MM.1S (cell line): ENCODE results near the gene BMPR2.

Experiments used
- DNase-seq: peaks from one replicate; pipeline ENCODE4 v3.0.0-alpha.2; 2015
- H2AFZ ChIP-seq: fragments of 300-600 bp; sonication (generic); 2 replicates; pipeline ENCODE4 v1.6.0; 2016; ENCODE audit warnings: antibody characterized with exemption, low read length
- H3F3A ChIP-seq: fragments of 300-600 bp; sonication (generic); 2 replicates; pipeline ENCODE4 v1.6.1; 2016; ENCODE audit warnings: mild to moderate bottlenecking, antibody characterized with exemption, low read length, moderate library complexity, mixed read lengths; ENCODE audit not compliant: insufficient read depth
- H3K27ac ChIP-seq: fragments of 300-600 bp; sonication (generic); 2 replicates; pipeline ENCODE4 v1.5.1; 2016; ENCODE audit warnings: mild to moderate bottlenecking, low read length
- H3K27me3 ChIP-seq: fragments of 300-600 bp; sonication (generic); replicated peaks from 2 replicates; pipeline ENCODE4 v1.6.0; 2016; ENCODE audit warnings: low read length; ENCODE audit not compliant: insufficient read depth
- H3K36me3 ChIP-seq: fragments of 300-600 bp; sonication (generic); replicated peaks from 2 replicates; pipeline ENCODE4 v1.6.1; 2016; ENCODE audit warnings: mild to moderate bottlenecking, low read length, mixed read lengths; ENCODE audit not compliant: insufficient read depth
- H3K4me1 ChIP-seq: fragments of 300-600 bp; sonication (generic); 2 replicates; pipeline ENCODE4 v1.6.1; 2016; ENCODE audit warnings: low read length, mixed read lengths
- H3K4me2 ChIP-seq: fragments of 300-600 bp; sonication (generic); 2 replicates; pipeline ENCODE4 v1.6.0; 2016; ENCODE audit warnings: low read depth, low read length
- H3K4me3 ChIP-seq: fragments of 300-600 bp; sonication (generic); 2 replicates; pipeline ENCODE4 v1.5.1; 2016; ENCODE audit warnings: low read length, mixed read lengths
- H3K79me2 ChIP-seq: fragments of 300-600 bp; sonication (generic); 2 replicates; pipeline ENCODE4 v1.6.1; 2016; ENCODE audit warnings: mixed run types, low read length, mixed read lengths
- H3K9ac ChIP-seq: fragments of 300-600 bp; sonication (generic); 2 replicates; pipeline ENCODE4 v1.6.1; 2016; ENCODE audit warnings: low read length, mixed read lengths
- H3K9me2 ChIP-seq: fragments of 300-600 bp; sonication (generic); replicated peaks from 2 replicates; pipeline ENCODE4 v1.6.1; 2016; ENCODE audit warnings: mild to moderate bottlenecking, low read length, mixed read lengths; ENCODE audit not compliant: insufficient read depth
- H3K9me3 ChIP-seq: fragments of 300-600 bp; sonication (generic); replicated peaks from 2 replicates; pipeline ENCODE4 v1.6.1; 2016; ENCODE audit warnings: mild to moderate bottlenecking, low read length, mixed read lengths; ENCODE audit not compliant: insufficient read depth
- H4K20me1 ChIP-seq: fragments of 300-600 bp; sonication (generic); 2 replicates; pipeline ENCODE4 v1.6.1; 2016; ENCODE audit warnings: mild to moderate bottlenecking, low read length, moderate library complexity, mixed read lengths; ENCODE audit not compliant: insufficient read depth
- CTCF ChIP-seq: fragments of 300-600 bp; sonication (generic); IDR thresholded peaks from 2 replicates; pipeline ENCODE4 v1.5.1; 2016; ENCODE audit warnings: antibody characterized with exemption, low read length, mixed read lengths
- EZH2 ChIP-seq: fragments of 300-600 bp; sonication (generic); optimal IDR thresholded peaks from 2 replicates; pipeline ENCODE3; 2017; ENCODE audit warnings: low read depth, mild to moderate bottlenecking, antibody characterized with exemption, low read length, mixed read lengths
- EZH2phosphoT487 ChIP-seq: fragments of 300-600 bp; sonication (generic); IDR thresholded peaks from 2 replicates; pipeline ENCODE4 v1.6.1; 2018; ENCODE audit warnings: antibody characterized with exemption, low read length

BMPR2 gene

GRCh38 chr2:202508686-202509085, 132.6 kb downstream of the BMPR2 start:
- H3K4me2 ChIP-seq = no peak overlapping the region
- no peaks in the 10 kb centered on the region for H3K4me1 ChIP-seq
- no peaks in the 10 kb centered on the region for H4K20me1 ChIP-seq
- no peaks in the 10 kb centered on the region for H3K9me3 ChIP-seq
- TF ChIP-seq EZH2phosphoT487 (no peak), EZH2 (no peak), CTCF (no peak)
- H3K4me3 ChIP-seq = no peak overlapping the region
- DNase-seq = no peak
- no peaks in the 10 kb centered on the region for H3F3A ChIP-seq
- no peaks in the 10 kb centered on the region for H3K79me2 ChIP-seq
- no peaks in the 10 kb centered on the region for H3K36me3 ChIP-seq
- H3K27ac ChIP-seq = no peak overlapping the region
- no peaks in the 10 kb centered on the region for H3K27me3 ChIP-seq
- no peak overlapping the region for H2AFZ ChIP-seq
- H3K9ac ChIP-seq = no peak overlapping the region
- H3K9me2 ChIP-seq = no peaks in the 10 kb centered on the region

GRCh38 chr2:202510911-202511310, 134.8 kb downstream of the BMPR2 start:
- Histone ChIP-seq H4K20me1 (no peaks in the 10 kb centered on the region), H3K36me3 (no peaks in the 10 kb centered on the region), H3K9me3 (no peaks in the 10 kb centered on the region), H3K4me1 (no peaks in the 10 kb centered on the region), H3K79me2 (no peaks in the 10 kb centered on the region), H3K27ac (no peak overlapping the region), H3K4me2 (no peak overlapping the region), H3F3A (no peaks in the 10 kb centered on the region), H3K9me2 (no peaks in the 10 kb centered on the region), H3K4me3 (no peak overlapping the region), H2AFZ (no peak overlapping the region), H3K27me3 (no peaks in the 10 kb centered on the region), H3K9ac (no peak overlapping the region)
- DNase-seq = no peak
- TF ChIP-seq CTCF (no peak), EZH2 (no peak), EZH2phosphoT487 (no peak)

- Histone ChIP-seq H2AFZ (no peak overlapping the region), H3K9ac (no peak overlapping the region), H3K79me2 (no peaks in the 10 kb centered on the region), H3K27me3 (no peaks in the 10 kb centered on the region), H3K36me3 (no peaks in the 10 kb centered on the region), H3K9me3 (no peaks in the 10 kb centered on the region), H3K4me1 (no peaks in the 10 kb centered on the region), H3K9me2 (no peaks in the 10 kb centered on the region), H3K4me3 (no peak overlapping the region), H4K20me1 (no peaks in the 10 kb centered on the region), H3K4me2 (no peak overlapping the region), H3F3A (no peaks in the 10 kb centered on the region), H3K27ac (no peak overlapping the region)
- DNase-seq = no peak
- TF ChIP-seq CTCF (no peak), EZH2phosphoT487 (no peak), EZH2 (no peak)
Observed at GRCh38 chr2:202512176-202512575, 136.0 kb downstream of the BMPR2 start.
